HepG2 (cell line): ENCODE measurements around the gene C19orf85. TPM values are rescaled to one million over a fixed set of nuclear protein-coding genes. Genes with fewer than 3 reads are reported as not detected.

Experiments
- ATAC-seq: fragments of 200-7000 bp; cut with Tn5 transposase; 3 replicates; pipeline ENCODE4 v1.9.1; 2020; ENCODE audit warnings: mild to moderate bottlenecking, moderate library complexity
- BruUV-seq: library from RNA; stranded (reverse); fragments of 400-500 nt; replicated peaks from 2 replicates; lab custom pipeline; 2021; lab: Mats Ljungman, UMichigan
- CTCF ChIA-PET: fragments of 300-600 bp; formaldehyde crosslinking; extraction: SDS; loops from one replicate; lab custom pipeline; 2021; ENCODE audit warnings: low total read pairs, inconsistent platforms, low intra/inter-chr PET ratio; lab: Yijun Ruan, JAX
- POLR2A ChIA-PET: fragments of 350-600 bp; sonication (Branson Sonifier 250); formaldehyde crosslinking; loops from one replicate; lab custom pipeline; 2020; ENCODE audit warnings: antibody characterized with exemption, inconsistent platforms; lab: Yijun Ruan, JAX
- DNase-seq: peaks from one replicate; pipeline ENCODE4 v3.0.0-alpha.2; 2015; ENCODE audit warnings: low spot score
- FAIRE-seq: peaks from 3 replicates; lab custom pipeline; 2011; peaks lifted over from hg19 to GRCh38; lab: Jason Lieb, UNC
- H2AFZ ChIP-seq: one replicate; pipeline ENCODE4 v1.6.1; 2011; ENCODE audit warnings: low read length, inconsistent platforms
- H3K27ac ChIP-seq: fragments of 300-600 bp; 3 replicates; pipeline ENCODE4 v1.8.0; 2011; ENCODE audit warnings: mixed run types, mild to moderate bottlenecking, mixed read lengths, low read length, inconsistent platforms; ENCODE audit not compliant: insufficient read depth; ENCODE audit errors: extremely low read length
- H3K27me3 ChIP-seq, 2 experiments: fragments of 200-600 bp in 1 of 2; 2 replicates in 1 of 2; 3 replicates in 1 of 2; pipeline versions ENCODE4 v1.6.0 to v1.8.0; 2011; ENCODE audit warnings: low read length in 2 of 2, mild to moderate bottlenecking in 2 of 2, moderate library complexity in 2 of 2, inconsistent platforms in 1 of 2; ENCODE audit not compliant: insufficient read depth in 2 of 2, control insufficient read depth in 1 of 2
- H3K36me3 ChIP-seq, 2 experiments: fragments of 200-600 bp in 1 of 2; replicated peaks in 1 of 2; 2 replicates in 1 of 2; 3 replicates in 1 of 2; pipeline versions ENCODE4 v1.5.1 to v1.8.0; 2011; ENCODE audit warnings: low read length in 2 of 2, inconsistent platforms in 1 of 2; ENCODE audit not compliant: insufficient read depth in 2 of 2, control insufficient read depth in 1 of 2
- H3K4me1 ChIP-seq: 2 replicates; pipeline ENCODE4 v1.5.1; 2012; ENCODE audit warnings: low read length, inconsistent platforms; ENCODE audit not compliant: insufficient read depth
- H3K4me2 ChIP-seq: 2 replicates; pipeline ENCODE4 v1.6.0; 2011; ENCODE audit warnings: low read depth, low read length, inconsistent platforms
- H3K4me3 ChIP-seq, 3 experiments: fragments of 200-600 bp in 1 of 3; sonication (generic), shearing (Covaris generic) in 1 of 3; replicated peaks in 1 of 3; 2 replicates each; pipeline ENCODE4 v1.5.1; 2011 to 2016; ENCODE audit warnings: low read length in 3 of 3, inconsistent platforms in 2 of 3, low read depth in 2 of 3, mild to moderate bottlenecking in 2 of 3, control low read depth in 1 of 3, mixed read lengths in 1 of 3; ENCODE audit not compliant: insufficient read depth in 1 of 3
- H3K79me2 ChIP-seq: one replicate; pipeline ENCODE4 v1.6.1; 2011; ENCODE audit warnings: low read length, inconsistent platforms; ENCODE audit not compliant: insufficient read depth
- H3K9ac ChIP-seq: 2 replicates; pipeline ENCODE4 v1.6.0; 2011; ENCODE audit warnings: mild to moderate bottlenecking, low read depth, low read length, inconsistent platforms; ENCODE audit not compliant: insufficient read depth
- H3K9me3 ChIP-seq: 2 replicates; pipeline ENCODE4 v1.5.1; 2012; ENCODE audit warnings: mild to moderate bottlenecking, low read length
- H4K20me1 ChIP-seq: 2 replicates; pipeline ENCODE4 v1.6.0; 2011; ENCODE audit warnings: inconsistent platforms, mild to moderate bottlenecking, low read length, moderate library complexity; ENCODE audit not compliant: insufficient read depth
- FOSL2 ChIP-seq: sonication (generic); formaldehyde crosslinking; IDR thresholded peaks from 2 replicates; pipeline ENCODE4 v1.4.0; 2020; ENCODE audit warnings: missing genetic modification reagents
- FUBP1 ChIP-seq: sonication (generic); formaldehyde crosslinking; IDR thresholded peaks from 2 replicates; pipeline ENCODE4 v1.5.1; 2020; ENCODE audit warnings: missing genetic modification reagents, mild to moderate bottlenecking, borderline replicate concordance
- HBP1 ChIP-seq: IDR thresholded peaks from 2 replicates; pipeline ENCODE4 v1.6.1; 2016; ENCODE audit warnings: low read depth, control low read depth
- HES4 ChIP-seq: sonication (generic); formaldehyde crosslinking; IDR thresholded peaks from 2 replicates; pipeline ENCODE4 v1.9.0; 2021; ENCODE audit warnings: mild to moderate bottlenecking, missing genetic modification reagents, borderline replicate concordance
- HNRNPL ChIP-seq: fragments of 200-400 bp; formaldehyde crosslinking; IDR thresholded peaks from 2 replicates; pipeline ENCODE4 v1.6.1; 2017; ENCODE audit warnings: mild to moderate bottlenecking, low read depth, low read length
- SAP130 ChIP-seq: IDR thresholded peaks from 2 replicates; pipeline ENCODE4 v1.6.1; 2016; ENCODE audit warnings: low read depth
- ZC3H13 ChIP-seq: sonication (generic); formaldehyde crosslinking; IDR thresholded peaks from 2 replicates; pipeline ENCODE4 v1.8.1; 2023; ENCODE audit warnings: mild to moderate bottlenecking, missing genetic modification reagents, moderate library complexity
- WGBS: methylation state at CpG from one replicate; pipeline ENCODE4 v1.1.6; 2017; ENCODE audit warnings: low lambda C conversion rate; 5-methylcytosine and 5-hydroxymethylcytosine counted together
- in situ Hi-C: cut with HindIII; loops from 2 replicates; pipeline ENCODE4 v1.10.0; 2017; ENCODE audit warnings: low pct_unique_long_range_greater_than_20kb; ENCODE audit not compliant: extremely low pct_ligation_motif_present
- intact Hi-C: fragments of 100-400 bp; cut with micrococcal nuclease; formaldehyde crosslinking; loops from one replicate; pipeline ENCODE4 v1.10.0; 2022; ENCODE audit not compliant: unreplicated experiment
- polyA plus RNA-seq, 8 experiments: library from polyadenylated mRNA; depleted of rRNA in 3 of 8; stranded (reverse) in 7 of 8; unstranded in 1 of 8; fragments of >200 nt; fragmentation: Illumina TruSeq in 4 of 8; extraction: Trizol in 4 of 8; gene quantifications; 2 replicates each; pipeline versions ENCODE4 v1.2.1 to v1.2.3, GENCODE V29; 2011 to 2016; ENCODE audit warnings: low read depth in 4 of 8, missing spikeins in 1 of 8, mixed read lengths in 1 of 8; ENCODE audit not compliant: insufficient read depth in 1 of 8
- total RNA-seq, 5 experiments: library from RNA; depleted of rRNA; stranded (reverse); fragments of >200 nt; fragmentation: Illumina TruSeq; extraction: Trizol; gene quantifications; 2 replicates each; pipeline ENCODE4 v1.2.3, GENCODE V29; 2016; ENCODE audit warnings: low read depth in 1 of 5
- TF ChIP-seq, protein P1 (sequence below), 2 experiments: sonication (generic) in 1 of 2; formaldehyde crosslinking in 1 of 2; IDR thresholded peaks; 2 replicates each; pipeline versions ENCODE4 v1.6.1 to v1.9.0; 2014 to 2022; ENCODE audit warnings: antibody characterized with exemption in 1 of 2, borderline replicate concordance in 1 of 2, inconsistent platforms in 1 of 2, low read depth in 1 of 2, missing genetic modification reagents in 1 of 2
- TF ChIP-seq, protein P2 (sequence below): sonication (generic); formaldehyde crosslinking; IDR thresholded peaks from 2 replicates; pipeline ENCODE4 v1.8.1; 2023; ENCODE audit warnings: missing genetic modification reagents, mild to moderate bottlenecking, borderline replicate concordance
- TF ChIP-seq, protein P3 (sequence below): sonication (generic); IDR thresholded peaks from 2 replicates; pipeline ENCODE4 v1.6.1; 2016; ENCODE audit warnings: low read depth, borderline replicate concordance

The C19orf85 gene
- total and polyA plus RNA-seq, 2 of the 13 experiments (the other 11 are each of a cell fraction or from before 2014, with no cell fraction given) = not detected

- no peaks in the 10 kb centered on the region; a peak in 1 of 5 replicates for H3K27me3 ChIP-seq
- H4K20me1 ChIP-seq = no peaks in the 10 kb centered on the region
- no peak for FAIRE-seq
- no peak overlapping the region for H3K27ac ChIP-seq
- no peak overlapping the region for H3K4me3 ChIP-seq
- no peaks in the 10 kb centered on the region for H3K9me3 ChIP-seq
- ATAC-seq = no peak
- H3K4me1 ChIP-seq = peaks cover 54% of the 10 kb centered on the region
- WGBS = 16% methylated on average over 3 of the region's 11 CpGs
- H3K4me2 ChIP-seq = peak overlapping the region; percentile 29; the same call in 1 of the 2 replicates
- in situ Hi-C loops = no loop called here
- no peak overlapping the region for H2AFZ ChIP-seq
- no peak for DNase-seq
- no peaks in the 10 kb centered on the region for H3K79me2 ChIP-seq
- H3K36me3 ChIP-seq = no peaks in the 10 kb centered on the region
- intact Hi-C loops = loop anchor here (1.0 kb wide), 1 partner anchor 167 kb away; no protein-coding TSS in a partner anchor
- ChIA-PET CTCF (no interaction called here), POLR2A (interaction anchor here (0.8 kb wide), 1 partner anchor 11 kb away, joined by 4 read pairs; the partner anchor contains the start of gene ZNF628)
- BruUV-seq = no TSS peak
- no peak overlapping the region for H3K9ac ChIP-seq
- TF ChIP-seq HNRNPL (peak; percentile 76), FOSL2 (CRISPR knock-in tag) (peak; percentile 27; the same call in 1 of the 2 replicates), ZC3H13 (CRISPR knock-in tag) (no peak), HBP1 (CRISPR knock-in tag) (no peak), HES4 (no peak), FUBP1 (CRISPR knock-in tag) (no peak), SAP130 (no peak)
- TF ChIP-seq, protein P1, sequence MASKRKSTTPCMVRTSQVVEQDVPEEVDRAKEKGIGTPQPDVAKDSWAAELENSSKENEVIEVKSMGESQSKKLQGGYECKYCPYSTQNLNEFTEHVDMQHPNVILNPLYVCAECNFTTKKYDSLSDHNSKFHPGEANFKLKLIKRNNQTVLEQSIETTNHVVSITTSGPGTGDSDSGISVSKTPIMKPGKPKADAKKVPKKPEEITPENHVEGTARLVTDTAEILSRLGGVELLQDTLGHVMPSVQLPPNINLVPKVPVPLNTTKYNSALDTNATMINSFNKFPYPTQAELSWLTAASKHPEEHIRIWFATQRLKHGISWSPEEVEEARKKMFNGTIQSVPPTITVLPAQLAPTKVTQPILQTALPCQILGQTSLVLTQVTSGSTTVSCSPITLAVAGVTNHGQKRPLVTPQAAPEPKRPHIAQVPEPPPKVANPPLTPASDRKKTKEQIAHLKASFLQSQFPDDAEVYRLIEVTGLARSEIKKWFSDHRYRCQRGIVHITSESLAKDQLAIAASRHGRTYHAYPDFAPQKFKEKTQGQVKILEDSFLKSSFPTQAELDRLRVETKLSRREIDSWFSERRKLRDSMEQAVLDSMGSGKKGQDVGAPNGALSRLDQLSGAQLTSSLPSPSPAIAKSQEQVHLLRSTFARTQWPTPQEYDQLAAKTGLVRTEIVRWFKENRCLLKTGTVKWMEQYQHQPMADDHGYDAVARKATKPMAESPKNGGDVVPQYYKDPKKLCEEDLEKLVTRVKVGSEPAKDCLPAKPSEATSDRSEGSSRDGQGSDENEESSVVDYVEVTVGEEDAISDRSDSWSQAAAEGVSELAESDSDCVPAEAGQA (IDR thresholded peaks at IDR 0.05; ENCODE audit: low read depth) = no peak
- TF ChIP-seq, protein P1 (CRISPR knock-in tag; IDR thresholded peaks at IDR 0.05; ENCODE audit: borderline replicate concordance) = no peak
- TF ChIP-seq, protein P2, sequence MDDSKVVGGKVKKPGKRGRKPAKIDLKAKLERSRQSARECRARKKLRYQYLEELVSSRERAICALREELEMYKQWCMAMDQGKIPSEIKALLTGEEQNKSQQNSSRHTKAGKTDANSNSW (CRISPR knock-in tag) = no peak
- TF ChIP-seq, protein P3, sequence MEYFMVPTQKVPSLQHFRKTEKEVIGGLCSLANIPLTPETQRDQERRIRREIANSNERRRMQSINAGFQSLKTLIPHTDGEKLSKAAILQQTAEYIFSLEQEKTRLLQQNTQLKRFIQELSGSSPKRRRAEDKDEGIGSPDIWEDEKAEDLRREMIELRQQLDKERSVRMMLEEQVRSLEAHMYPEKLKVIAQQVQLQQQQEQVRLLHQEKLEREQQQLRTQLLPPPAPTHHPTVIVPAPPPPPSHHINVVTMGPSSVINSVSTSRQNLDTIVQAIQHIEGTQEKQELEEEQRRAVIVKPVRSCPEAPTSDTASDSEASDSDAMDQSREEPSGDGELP = peak; percentile 37; the same call in 1 of the 2 replicates
Measured at GRCh38 chr19:55465460-55466240, 1.1 kb upstream of the C19orf85 start.
